ENCODE data around the gene TMC2. TPM values are rescaled to one million over a fixed set of nuclear protein-coding genes. Genes with fewer than 3 reads are reported as not detected.
"Not testable (repeated sequence)": the region's sequence is repeated elsewhere in the genome, so short reads cannot be mapped to it uniquely, and the experiment has no call there.

TMC2 gene
- total RNA-seq, 6 donors from 2014 or later: 0.22 to 0.57 (median 0.41) TPM; not detected in 2

GRCh38 chr20:2680046-2680445 is 143.7 kb downstream of the TMC2 start:
- H3K4me1 ChIP-seq: no peaks in the 10 kb centered on the region
- H3K4me3 ChIP-seq: no peak overlapping the region
- TF ChIP-seq EP300 (IDR thresholded peaks at IDR 0.05) (no peak), CTCF (IDR thresholded peaks at IDR 0.05) (no peak), POLR2A (IDR thresholded peaks at IDR 0.05) (no peak), POLR2AphosphoS5 (IDR thresholded peaks at IDR 0.05) (no peak)
- ATAC-seq (ENCODE audit: low FRiP score in 2 of 2) (no peak), DNase-seq (no peak)
- no peaks in the 10 kb centered on the region for H3K9me3 ChIP-seq
- no peak overlapping the region for H3K27ac ChIP-seq
- H3K27me3 ChIP-seq: no peaks in the 10 kb centered on the region
- H3K36me3 ChIP-seq: no peaks in the 10 kb centered on the region
- WGBS, 2 donors: 72 to 79% methylated on average over 4 of the region's 4 CpGs

- H3K27ac ChIP-seq; H3K4me1 ChIP-seq; H3K36me3 ChIP-seq; H3K9me3 ChIP-seq; DNase-seq; H3K4me3 ChIP-seq; ATAC-seq (ENCODE audit: low FRiP score in 2 of 2); H3K27me3 ChIP-seq: not testable (repeated sequence)
- WGBS, 2 donors: 67 to 75% methylated on average over 3 of the region's 3 CpGs
Measured at GRCh38 chr20:2682040-2682439, 145.7 kb downstream of the TMC2 start.

GRCh38 chr20:2684817-2685216 is 148.4 kb downstream of the TMC2 start:
- not testable (repeated sequence) for H3K27ac ChIP-seq; H3K4me1 ChIP-seq; H3K9me3 ChIP-seq; H3K4me3 ChIP-seq; H3K27me3 ChIP-seq; ATAC-seq (ENCODE audit: low FRiP score in 2 of 2); H3K36me3 ChIP-seq
- 56 to 62% methylated on average over 4 of the region's 4 CpGs for WGBS, 2 donors
- DNase-seq: peak in 1 of 2 donors; percentile 36

GRCh38 chr20:2687514-2687913 is 151.1 kb downstream of the TMC2 start:
- Histone ChIP-seq H3K27ac (no peak overlapping the region), H3K4me3 (no peak overlapping the region), H3K36me3 (no peaks in the 10 kb centered on the region), H3K27me3 (no peaks in the 10 kb centered on the region), H3K9me3 (no peaks in the 10 kb centered on the region), H3K4me1 (peaks cover 2 to 14% (median 3%) of the 10 kb centered on the region in 4 donors)
- DNase-seq (no peak), ATAC-seq (ENCODE audit: low FRiP score in 2 of 2) (no peak)
- WGBS, 2 donors: 48% methylated on average over 6 of the region's 6 CpGs
- TF ChIP-seq POLR2A (IDR thresholded peaks at IDR 0.05): no peak
- TF ChIP-seq CTCF (IDR thresholded peaks at IDR 0.05): no peak
- no peak for TF ChIP-seq EP300 (IDR thresholded peaks at IDR 0.05)
- TF ChIP-seq POLR2AphosphoS5 (IDR thresholded peaks at IDR 0.05): no peak

- Histone ChIP-seq H3K4me3 (no peak overlapping the region), H3K4me1 (peaks cover 2 to 14% (median 3%) of the 10 kb centered on the region in 4 donors), H3K27ac (no peak overlapping the region), H3K27me3 (no peaks in the 10 kb centered on the region), H3K9me3 (no peaks in the 10 kb centered on the region), H3K36me3 (no peaks in the 10 kb centered on the region)
- 17 to 20% methylated on average over 18 of the region's 18 CpGs for WGBS, 2 donors
- TF ChIP-seq CTCF (IDR thresholded peaks at IDR 0.05) (peak; percentile 43 to 62 (median 56)), EP300 (IDR thresholded peaks at IDR 0.05) (no peak)
- DNase-seq: peak; percentile 51 to 84
- peak in 1 of 2 donors; percentile 63 for ATAC-seq (ENCODE audit: low FRiP score in 2 of 2)
Measured at GRCh38 chr20:2688041-2688591, 151.7 kb downstream of the TMC2 start.

GRCh38 chr20:2690213-2690612 is 153.8 kb downstream of the TMC2 start:
- WGBS, 2 donors: 76 to 93% methylated on average over 3 of the region's 3 CpGs
- ATAC-seq (ENCODE audit: low FRiP score in 2 of 2): no peak
- TF ChIP-seq EP300 (IDR thresholded peaks at IDR 0.05) (no peak), POLR2A (IDR thresholded peaks at IDR 0.05) (no peak), POLR2AphosphoS5 (IDR thresholded peaks at IDR 0.05) (no peak), CTCF (IDR thresholded peaks at IDR 0.05) (no peak)
- DNase-seq: no peak
- no peak overlapping the region for H3K4me3 ChIP-seq
- no peak overlapping the region for H3K27ac ChIP-seq
- no peaks in the 10 kb centered on the region for H3K9me3 ChIP-seq
- H3K36me3 ChIP-seq: no peaks in the 10 kb centered on the region
- peaks cover 9 to 28% (median 16%) of the 10 kb centered on the region in 4 donors for H3K4me1 ChIP-seq
- peaks cover 0 to 14% (median 4%) of the 10 kb centered on the region in 4 donors for H3K27me3 ChIP-seq

All from upper lobe of left lung (tissue), 6 donors.